ENCODE results near the gene CLSTN1. TPM values are rescaled to one million over a fixed set of nuclear protein-coding genes. Genes with fewer than 3 reads are reported as not detected.
A peak's percentile ranks its signal among the peaks of the same experiment; 100 is the strongest.

The CLSTN1 gene
- total and polyA plus RNA-seq, 10 donors, result 28.8 to 70.7 (median 60.5) TPM

GRCh38 chr1:9787702-9788101 lies 36.1 kb downstream of the CLSTN1 start:
- H3K27me3 ChIP-seq (replicated peaks in 1 of 7), result no peaks in the 10 kb centered on the region
- peak overlapping the region in 2 of 8 donors; percentile 19 to 53 for H3K4me3 ChIP-seq
- no peaks in the 10 kb centered on the region for H3K9me3 ChIP-seq
- peaks cover 6 to 61% (median 23%) of the 10 kb centered on the region in 6 donors for H3K4me1 ChIP-seq
- H3K36me3 ChIP-seq, result no peaks in the 10 kb centered on the region
- 47 to 58% (median 54%) methylated on average over 8 of the region's 8 CpGs for WGBS, 5 donors
- DNase-seq, result no peak
- intact Hi-C loops (cut with DNase I; ENCODE audit: low total_unique reads), result no loop called here
- TF ChIP-seq, protein P1, sequence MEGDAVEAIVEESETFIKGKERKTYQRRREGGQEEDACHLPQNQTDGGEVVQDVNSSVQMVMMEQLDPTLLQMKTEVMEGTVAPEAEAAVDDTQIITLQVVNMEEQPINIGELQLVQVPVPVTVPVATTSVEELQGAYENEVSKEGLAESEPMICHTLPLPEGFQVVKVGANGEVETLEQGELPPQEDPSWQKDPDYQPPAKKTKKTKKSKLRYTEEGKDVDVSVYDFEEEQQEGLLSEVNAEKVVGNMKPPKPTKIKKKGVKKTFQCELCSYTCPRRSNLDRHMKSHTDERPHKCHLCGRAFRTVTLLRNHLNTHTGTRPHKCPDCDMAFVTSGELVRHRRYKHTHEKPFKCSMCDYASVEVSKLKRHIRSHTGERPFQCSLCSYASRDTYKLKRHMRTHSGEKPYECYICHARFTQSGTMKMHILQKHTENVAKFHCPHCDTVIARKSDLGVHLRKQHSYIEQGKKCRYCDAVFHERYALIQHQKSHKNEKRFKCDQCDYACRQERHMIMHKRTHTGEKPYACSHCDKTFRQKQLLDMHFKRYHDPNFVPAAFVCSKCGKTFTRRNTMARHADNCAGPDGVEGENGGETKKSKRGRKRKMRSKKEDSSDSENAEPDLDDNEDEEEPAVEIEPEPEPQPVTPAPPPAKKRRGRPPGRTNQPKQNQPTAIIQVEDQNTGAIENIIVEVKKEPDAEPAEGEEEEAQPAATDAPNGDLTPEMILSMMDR (IDR thresholded peaks at IDR 0.05 in 8 of 11, conservative IDR thresholded peaks at IDR 0.05 in 3 of 11), result no peak
- no peak for TF ChIP-seq POLR2A (IDR thresholded peaks at IDR 0.05)
- no peak for TF ChIP-seq POLR2AphosphoS5 (IDR thresholded peaks at IDR 0.05)
- H3K27ac ChIP-seq, result peak overlapping the region; percentile 42 to 88 (median 77)

- no peak overlapping the region for H3K27ac ChIP-seq
- H3K4me3 ChIP-seq, result no peak overlapping the region
- H3K27me3 ChIP-seq (replicated peaks in 1 of 7), result no peaks in the 10 kb centered on the region
- H3K9me3 ChIP-seq, result no peaks in the 10 kb centered on the region
- H3K36me3 ChIP-seq, result no peaks in the 10 kb centered on the region
- intact Hi-C loops (cut with DNase I; ENCODE audit: low total_unique reads), result no loop called here
- WGBS, 5 donors, result 74 to 86% (median 83%) methylated on average over 6 of the region's 6 CpGs
- TF ChIP-seq POLR2AphosphoS5 (IDR thresholded peaks at IDR 0.05), result no peak
- TF ChIP-seq, protein P1 (IDR thresholded peaks at IDR 0.05 in 8 of 11, conservative IDR thresholded peaks at IDR 0.05 in 3 of 11), result no peak
- no peak for TF ChIP-seq POLR2A (IDR thresholded peaks at IDR 0.05)
- DNase-seq, result peak; percentile 23
- peaks cover 6 to 50% (median 23%) of the 10 kb centered on the region in 6 donors for H3K4me1 ChIP-seq
Measured at GRCh38 chr1:9785406-9785805, 38.4 kb downstream of the CLSTN1 start.

- Histone ChIP-seq H3K36me3 (no peaks in the 10 kb centered on the region), H3K27me3 (replicated peaks in 1 of 7) (no peaks in the 10 kb centered on the region), H3K4me3 (no peak overlapping the region), H3K27ac (no peak overlapping the region), H3K4me1 (peaks cover 6 to 50% (median 23%) of the 10 kb centered on the region in 6 donors), H3K9me3 (no peaks in the 10 kb centered on the region)
- TF ChIP-seq POLR2AphosphoS5 (IDR thresholded peaks at IDR 0.05) (no peak), POLR2A (IDR thresholded peaks at IDR 0.05) (no peak)
- TF ChIP-seq, protein P1 (IDR thresholded peaks at IDR 0.05 in 8 of 11, conservative IDR thresholded peaks at IDR 0.05 in 3 of 11), result peak; percentile 60 to 81 (median 75)
- no peak for DNase-seq
- intact Hi-C loops (cut with DNase I; ENCODE audit: low total_unique reads), result loop anchor here (5.0 kb wide), 1 partner anchor 83 kb away; no protein-coding TSS in a partner anchor
- 47 to 63% (median 49%) methylated on average over 3 of the region's 3 CpGs for WGBS, 5 donors
Measured at GRCh38 chr1:9784508-9785133, 39.1 kb downstream of the CLSTN1 start.

GRCh38 chr1:9782897-9783296 lies 40.9 kb downstream of the CLSTN1 start:
- H3K9me3 ChIP-seq, result no peaks in the 10 kb centered on the region
- no peak overlapping the region for H3K4me3 ChIP-seq
- H3K27me3 ChIP-seq (replicated peaks in 1 of 7), result no peaks in the 10 kb centered on the region
- WGBS, 5 donors, result 71 to 94% (median 91%) methylated on average over 10 of the region's 10 CpGs
- H3K4me1 ChIP-seq, result peaks cover 6 to 44% (median 19%) of the 10 kb centered on the region in 6 donors
- H3K36me3 ChIP-seq, result no peaks in the 10 kb centered on the region
- no peak overlapping the region for H3K27ac ChIP-seq
- no peak for DNase-seq
- no peak for TF ChIP-seq POLR2AphosphoS5 (IDR thresholded peaks at IDR 0.05)
- TF ChIP-seq POLR2A (IDR thresholded peaks at IDR 0.05), result no peak
- TF ChIP-seq, protein P1 (IDR thresholded peaks at IDR 0.05 in 8 of 11, conservative IDR thresholded peaks at IDR 0.05 in 3 of 11), result no peak
- intact Hi-C loops (cut with DNase I; ENCODE audit: low total_unique reads), result loop anchor here (5.0 kb wide), 1 partner anchor 84 kb away; no protein-coding TSS in a partner anchor

Data from spleen (tissue), 11 donors.